Mammary epithelial cell (primary cell): ENCODE measurements around the gene WDR83.

Experiments
- CTCF ChIP-seq, 2 donors: IDR thresholded peaks in 1 of 2; conservative IDR thresholded peaks in 1 of 2; 2 replicates each; pipeline ENCODE4 v1.5.1; 2011 to 2012; ENCODE audit warnings: inconsistent platforms in 2 of 2, low read length in 2 of 2, mild to moderate bottlenecking in 2 of 2, control low read depth in 1 of 2, low read depth in 1 of 2; ENCODE audit not compliant: insufficient read depth in 1 of 2; ENCODE audit errors: extremely low read depth in 1 of 2
- EZH2 ChIP-seq: IDR thresholded peaks from 2 replicates; pipeline ENCODE4 v1.6.1; 2012; ENCODE audit warnings: low read length, inconsistent platforms, borderline replicate concordance

- TF ChIP-seq CTCF (conservative IDR thresholded peaks at IDR 0.05 in 1 of 2, IDR thresholded peaks at IDR 0.05 in 1 of 2; ENCODE audit: extremely low read depth in 1 of 2, insufficient read depth in 1 of 2, low read depth in 1 of 2, low read length in 2 of 2) (no peak), EZH2 (no peak)
Observed at GRCh38 chr19:12695514-12695913, 28.9 kb downstream of the WDR83 start.
